Rectal smooth muscle tissue (tissue), 1 donor: ENCODE measurements around the gene SAYSD1.
"Not testable (repeated sequence)": the region's sequence is repeated elsewhere in the genome, so short reads cannot be mapped to it uniquely, and the experiment has no call there.

Experiments
- H3K27ac ChIP-seq: one replicate; pipeline ENCODE4 v1.7.0; 2013; ENCODE audit warnings: low read depth, low read length, inconsistent platforms
- H3K27me3 ChIP-seq: one replicate; pipeline ENCODE4 v1.7.0; 2013; ENCODE audit warnings: low read length; ENCODE audit not compliant: control insufficient read depth, insufficient read depth
- H3K36me3 ChIP-seq: one replicate; pipeline ENCODE4 v1.7.0; 2013; ENCODE audit warnings: low read length; ENCODE audit not compliant: control insufficient read depth, insufficient read depth
- H3K4me1 ChIP-seq: one replicate; pipeline ENCODE4 v1.7.0; 2013; ENCODE audit warnings: low read length; ENCODE audit not compliant: control insufficient read depth, insufficient read depth
- H3K4me3 ChIP-seq: one replicate; pipeline ENCODE4 v1.7.0; 2013; ENCODE audit warnings: low read length
- H3K9ac ChIP-seq: one replicate; pipeline ENCODE4 v1.7.0; 2013; ENCODE audit warnings: low read length

SAYSD1 gene

GRCh38 chr6:39136207-39136606 is 21.2 kb upstream of the SAYSD1 start:
- not testable (repeated sequence) for H3K4me3 ChIP-seq, H3K36me3 ChIP-seq, H3K4me1 ChIP-seq, H3K9ac ChIP-seq, H3K27ac ChIP-seq, H3K27me3 ChIP-seq

DNA sequence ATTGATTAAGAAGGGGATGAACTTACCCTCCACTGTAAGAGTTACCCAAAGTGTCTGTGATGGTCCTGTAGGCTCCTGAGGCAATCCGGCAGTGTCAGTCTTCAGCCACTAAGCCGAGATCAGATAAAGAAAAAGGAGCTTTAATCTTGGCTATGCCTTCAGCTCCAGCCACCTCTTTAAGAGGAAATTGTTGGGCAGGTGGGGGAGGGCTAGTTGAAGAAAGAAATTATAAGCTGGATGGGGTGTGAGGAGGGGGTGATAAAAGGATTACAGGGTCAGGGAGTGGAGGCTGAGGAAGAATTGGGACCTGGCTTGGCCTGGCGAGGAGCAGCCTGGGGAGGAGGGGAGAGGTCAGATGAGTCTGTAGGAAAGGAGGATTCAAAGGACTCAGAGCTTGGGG is 19.8 kb upstream of the SAYSD1 start:
- not testable (repeated sequence) for H3K4me1 ChIP-seq, H3K9ac ChIP-seq, H3K36me3 ChIP-seq, H3K27me3 ChIP-seq, H3K27ac ChIP-seq, H3K4me3 ChIP-seq

GRCh38 chr6:39130691-39131090 is 15.7 kb upstream of the SAYSD1 start:
- no peak overlapping the region for H3K4me3 ChIP-seq
- H3K27me3 ChIP-seq = no peaks in the 10 kb centered on the region
- H3K36me3 ChIP-seq = no peaks in the 10 kb centered on the region
- no peak overlapping the region for H3K9ac ChIP-seq
- no peaks in the 10 kb centered on the region for H3K4me1 ChIP-seq
- H3K27ac ChIP-seq = no peak overlapping the region

- Histone ChIP-seq H3K9ac (no peak overlapping the region), H3K4me1 (no peaks in the 10 kb centered on the region), H3K27me3 (no peaks in the 10 kb centered on the region), H3K27ac (no peak overlapping the region), H3K36me3 (no peaks in the 10 kb centered on the region), H3K4me3 (no peak overlapping the region)
These were observed 13.8 kb upstream of the SAYSD1 start for GRCh38 chr6:39128832-39129231.

- Histone ChIP-seq H3K9ac (no peak overlapping the region), H3K36me3 (no peaks in the 10 kb centered on the region), H3K4me3 (no peak overlapping the region), H3K4me1 (no peaks in the 10 kb centered on the region), H3K27me3 (no peaks in the 10 kb centered on the region), H3K27ac (no peak overlapping the region)
These were observed 13.1 kb upstream of the SAYSD1 start for GRCh38 chr6:39128106-39128505.

DNA sequence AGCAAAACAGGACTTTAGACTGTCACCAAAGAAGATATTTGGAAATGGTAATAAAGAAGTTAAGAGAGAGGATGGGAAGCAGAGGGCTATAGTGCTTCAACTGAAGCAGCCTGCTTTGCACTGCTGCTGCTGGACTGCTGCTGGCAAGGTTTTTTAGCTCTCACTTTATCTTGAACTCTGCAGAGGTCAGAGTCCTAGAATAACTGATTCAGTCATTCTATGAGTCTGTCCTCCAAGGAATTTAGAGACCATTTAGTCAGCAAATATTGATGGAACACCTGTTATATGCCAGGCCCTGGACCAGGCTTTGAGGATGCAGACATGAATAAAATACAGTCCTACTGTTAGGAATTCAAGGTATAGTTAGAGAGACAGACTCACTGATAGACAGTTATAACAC is 9.1 kb upstream of the SAYSD1 start:
- Histone ChIP-seq H3K9ac (no peak overlapping the region), H3K4me1 (no peaks in the 10 kb centered on the region), H3K4me3 (no peak overlapping the region)

GRCh38 chr6:39118921-39119320 is 3.9 kb upstream of the SAYSD1 start:
- no peak overlapping the region for H3K27ac ChIP-seq
- no peak overlapping the region for H3K4me3 ChIP-seq
- H3K36me3 ChIP-seq = no peaks in the 10 kb centered on the region
- no peak overlapping the region for H3K9ac ChIP-seq
- no peaks in the 10 kb centered on the region for H3K27me3 ChIP-seq
- peaks cover 4% of the 10 kb centered on the region for H3K4me1 ChIP-seq

More for the DNA sequence above, 9.1 kb upstream of the SAYSD1 start:
- Histone ChIP-seq H3K27me3 (no peaks in the 10 kb centered on the region), H3K36me3 (no peaks in the 10 kb centered on the region), H3K27ac (no peak overlapping the region)

GRCh38 chr6:39114388-39114703 is 640 bp downstream of the SAYSD1 start:
- H3K4me3 ChIP-seq = peak overlapping the region; percentile 64
- H3K9ac ChIP-seq = no peak overlapping the region
- peak overlapping the region; percentile 90 for H3K27ac ChIP-seq
- no peaks in the 10 kb centered on the region for H3K27me3 ChIP-seq
- peaks cover 6% of the 10 kb centered on the region for H3K4me1 ChIP-seq
- no peaks in the 10 kb centered on the region for H3K36me3 ChIP-seq

- Histone ChIP-seq H3K4me3 (peak overlapping the region; percentile 64), H3K9ac (no peak overlapping the region), H3K27ac (no peak overlapping the region), H3K36me3 (no peaks in the 10 kb centered on the region), H3K4me1 (peaks cover 6% of the 10 kb centered on the region), H3K27me3 (no peaks in the 10 kb centered on the region)
These were observed 1.2 kb downstream of the SAYSD1 start for GRCh38 chr6:39113788-39114187.

DNA sequence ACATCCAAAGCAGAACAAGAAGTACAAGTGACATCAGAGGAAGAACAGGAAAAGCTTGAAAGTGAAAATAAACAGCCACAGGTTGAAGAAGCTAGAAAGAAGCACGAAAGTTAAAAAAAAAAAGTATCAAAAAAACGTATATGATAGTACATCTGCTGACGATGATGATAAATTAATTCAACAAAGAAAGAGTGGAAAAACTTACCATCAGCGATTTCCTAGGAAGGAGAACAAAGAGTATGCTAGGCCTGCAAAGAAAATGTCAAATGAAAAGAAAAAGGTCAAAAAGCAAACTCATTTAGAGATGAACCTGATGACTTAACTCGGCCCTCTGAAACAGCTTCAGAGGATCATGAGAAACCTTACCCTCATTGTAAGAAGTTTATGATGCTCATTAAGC is 3.7 kb downstream of the SAYSD1 start:
- Histone ChIP-seq H3K9ac (no peak overlapping the region), H3K27ac (no peak overlapping the region), H3K27me3 (no peaks in the 10 kb centered on the region), H3K4me3 (no peak overlapping the region), H3K36me3 (no peaks in the 10 kb centered on the region), H3K4me1 (peaks cover 6% of the 10 kb centered on the region)

DNA sequence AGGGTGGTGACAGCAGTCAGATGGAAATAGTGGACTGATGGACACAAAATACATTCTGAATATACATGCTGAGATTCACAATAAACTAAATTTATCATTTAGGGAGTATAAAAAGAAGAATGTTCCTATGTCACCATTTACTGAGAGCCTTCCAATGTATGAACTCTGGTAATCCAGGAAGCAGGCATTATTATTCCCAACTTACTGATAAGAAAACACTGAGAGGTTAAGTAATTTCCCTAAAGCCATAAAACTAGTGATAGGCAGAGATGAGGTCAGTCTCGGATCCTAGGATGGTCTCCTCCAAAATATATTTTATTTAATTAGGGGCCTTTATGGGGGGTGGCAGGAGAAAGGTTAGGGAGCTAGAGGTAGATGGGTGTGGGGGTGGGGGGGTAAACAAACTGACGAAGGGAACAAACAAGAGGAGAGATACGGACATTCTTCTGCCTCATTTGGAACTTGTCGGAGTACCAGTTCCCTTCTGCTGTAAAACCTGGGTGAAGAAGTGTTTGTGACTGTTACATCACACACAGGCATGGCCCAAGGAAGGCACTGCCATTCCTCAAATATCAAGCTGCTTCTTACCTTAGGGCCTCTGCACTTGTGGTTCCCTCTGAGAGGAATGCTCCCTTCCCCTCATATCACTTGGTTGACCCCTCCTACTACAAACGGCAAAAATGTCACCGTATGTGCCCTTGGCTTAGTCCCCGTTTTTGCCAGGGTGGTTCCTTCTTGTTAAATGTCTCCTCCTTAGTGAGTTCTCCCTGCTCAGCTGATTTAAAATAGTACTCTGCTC is 6.7 kb downstream of the SAYSD1 start:
- no peaks in the 10 kb centered on the region for H3K4me1 ChIP-seq
- no peak overlapping the region for H3K4me3 ChIP-seq
- H3K27me3 ChIP-seq = no peaks in the 10 kb centered on the region
- H3K9ac ChIP-seq = no peak overlapping the region
- peaks cover 4% of the 10 kb centered on the region for H3K36me3 ChIP-seq
- H3K27ac ChIP-seq = no peak overlapping the region

- no peaks in the 10 kb centered on the region for H3K27me3 ChIP-seq
- H3K9ac ChIP-seq = no peak overlapping the region
- H3K27ac ChIP-seq = no peak overlapping the region
- peaks cover 4% of the 10 kb centered on the region for H3K36me3 ChIP-seq
- H3K4me1 ChIP-seq = no peaks in the 10 kb centered on the region
- H3K4me3 ChIP-seq = no peak overlapping the region
These were observed 7.3 kb downstream of the SAYSD1 start for GRCh38 chr6:39107641-39108040.

DNA sequence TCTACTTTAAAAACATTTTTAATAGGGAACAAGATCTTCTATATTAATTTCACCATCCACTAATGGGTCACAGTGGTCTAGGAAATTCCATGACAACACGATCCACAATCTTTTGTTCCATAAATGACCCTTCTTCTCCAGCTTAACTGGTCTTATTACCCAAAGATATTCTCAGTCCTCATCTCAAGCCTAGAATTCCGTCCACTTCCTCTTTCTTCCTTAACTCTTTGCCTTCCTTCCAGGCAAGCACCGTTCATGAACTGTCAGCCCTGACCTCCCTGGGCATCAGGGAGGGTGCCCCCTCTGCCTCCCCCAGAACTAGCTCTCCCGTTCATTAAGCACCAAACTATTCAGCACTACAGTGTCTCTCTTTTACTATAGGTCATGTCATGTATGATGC is 8.0 kb downstream of the SAYSD1 start:
- Histone ChIP-seq H3K4me3 (no peak overlapping the region), H3K9ac (no peak overlapping the region)

More for the DNA sequence above, 8.0 kb downstream of the SAYSD1 start:
- H3K27me3 ChIP-seq = no peaks in the 10 kb centered on the region
- H3K27ac ChIP-seq = no peak overlapping the region
- no peaks in the 10 kb centered on the region for H3K4me1 ChIP-seq
- H3K36me3 ChIP-seq = peaks cover 4% of the 10 kb centered on the region
